ENCODE measurements around the gene ACTL10.

Gene ACTL10

DNA sequence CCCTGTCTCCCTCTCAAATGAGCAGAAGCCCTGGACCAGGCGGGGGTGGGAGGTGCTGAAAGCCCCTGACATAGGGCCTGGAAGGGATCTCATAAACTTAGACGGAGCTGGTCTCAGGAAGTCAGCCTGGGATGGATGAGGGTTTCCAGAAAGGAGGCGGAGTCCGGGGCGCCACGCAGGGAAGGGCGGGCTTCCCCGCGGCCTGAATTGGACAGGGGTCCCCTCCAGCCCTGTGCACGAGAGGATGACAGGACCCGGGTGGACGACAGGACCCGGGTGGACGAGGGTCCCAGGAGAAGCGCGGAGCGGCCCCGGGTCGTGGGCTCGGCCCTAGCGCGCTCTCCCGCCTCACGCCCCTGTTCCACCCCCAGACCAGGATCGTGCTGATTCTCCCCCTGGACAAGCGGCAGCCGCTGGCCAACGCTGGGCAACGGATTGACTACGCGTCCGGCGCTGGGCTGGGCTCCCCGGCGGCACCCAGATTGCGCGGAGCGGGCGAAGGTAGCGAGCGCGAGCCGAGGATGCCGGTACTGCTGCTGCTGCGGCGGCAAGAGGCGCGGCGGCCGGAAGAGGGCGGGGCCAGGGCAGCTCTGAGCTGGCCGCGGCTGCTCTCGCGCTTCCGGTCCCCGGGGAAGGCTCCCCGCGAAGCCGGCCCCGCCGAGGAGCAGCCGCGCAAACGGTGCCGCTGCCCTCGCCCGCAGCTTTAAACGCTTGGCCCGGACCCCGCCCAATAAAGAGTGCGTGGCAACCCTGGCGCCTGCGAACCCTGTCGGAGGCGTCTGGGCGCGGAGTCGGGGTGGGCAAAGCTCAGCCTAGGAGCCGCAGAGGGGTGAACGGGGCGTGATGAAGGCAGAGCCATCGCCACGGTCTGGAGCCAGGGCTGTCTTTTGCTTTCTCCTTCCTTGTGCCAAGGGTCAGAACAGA, 3.3 kb upstream of the ACTL10 start:
- peak; percentile 64 to 66 for DNase-seq (ENCODE audit: low read depth in 2 of 2)

DNA sequence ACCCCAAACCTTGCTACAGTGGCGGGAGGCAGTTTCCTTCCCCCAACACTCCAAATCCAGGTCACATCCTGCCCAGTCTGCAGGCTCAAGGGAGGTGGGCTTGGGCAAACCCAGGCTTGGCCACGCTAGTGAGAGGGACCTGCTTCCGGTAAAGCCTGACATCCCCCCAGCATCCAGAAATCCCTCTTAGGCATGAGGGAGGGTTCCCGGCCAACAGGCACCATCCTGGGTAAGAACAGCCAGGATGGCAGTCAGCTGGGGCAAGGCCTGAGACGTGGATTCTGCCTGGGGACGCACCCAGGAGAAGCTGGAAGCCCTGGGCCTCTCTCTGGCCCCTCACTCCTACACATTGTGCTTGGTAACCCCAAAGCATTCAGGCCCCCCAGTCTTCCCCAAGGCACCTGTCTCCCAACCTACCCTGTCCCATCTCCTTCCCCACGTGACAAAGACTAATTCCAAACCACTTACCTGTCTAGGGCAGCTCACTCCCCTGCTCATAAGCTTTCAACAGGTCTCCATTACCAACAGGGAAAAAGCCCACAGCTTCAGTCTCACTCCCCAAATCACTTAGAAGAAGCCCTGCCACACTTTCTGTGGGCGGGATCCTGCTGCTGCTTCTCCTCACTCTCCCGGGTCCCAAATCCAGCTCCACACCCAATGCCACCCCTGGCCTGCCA, 2.5 kb upstream of the ACTL10 start:
- no peak for DNase-seq (ENCODE audit: low read depth in 2 of 2)

DNA sequence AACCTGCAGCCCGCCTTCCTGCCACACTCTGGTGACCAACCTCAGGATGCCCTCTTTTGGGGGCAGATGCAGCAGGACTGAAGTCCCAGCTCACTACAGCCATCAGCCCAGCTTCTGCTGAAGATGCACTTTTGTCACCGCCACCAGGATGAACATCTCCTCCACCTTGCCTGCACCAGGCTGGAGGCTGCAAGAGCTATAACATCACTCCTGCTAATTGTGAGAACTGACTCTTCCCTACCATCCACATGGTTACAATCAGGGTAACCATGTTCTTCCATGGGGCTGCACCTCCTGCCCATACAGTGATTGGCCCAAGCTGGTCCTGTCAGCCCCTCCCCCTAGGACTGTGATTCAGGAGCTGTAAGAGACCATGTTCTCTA, 2.0 kb upstream of the ACTL10 start:
- DNase-seq (ENCODE audit: low read depth in 2 of 2): no peak

DNA sequence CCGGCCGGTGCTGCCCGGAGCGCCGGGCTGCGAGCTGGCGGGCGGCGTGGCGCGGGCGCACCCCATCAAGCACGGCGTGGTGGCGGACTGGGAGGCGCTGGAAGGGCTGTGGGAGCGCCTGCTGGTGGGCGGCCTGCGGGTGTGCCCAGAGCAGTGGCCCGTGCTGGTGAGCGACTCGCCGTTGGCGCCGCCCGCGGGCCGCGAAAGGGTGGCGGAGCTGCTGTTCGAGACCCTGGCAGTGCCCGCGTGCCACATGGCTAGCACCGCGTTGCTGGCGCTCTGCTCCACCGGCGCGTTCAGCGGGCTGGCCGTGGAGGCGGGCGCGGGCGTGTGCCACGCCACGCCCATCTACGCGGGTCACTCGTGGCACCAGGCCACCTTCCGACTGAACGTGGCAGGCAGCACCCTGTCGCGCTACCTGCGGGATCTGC, 517 bp downstream of the ACTL10 start:
- DNase-seq (ENCODE audit: low read depth in 2 of 2): no peak

DNA sequence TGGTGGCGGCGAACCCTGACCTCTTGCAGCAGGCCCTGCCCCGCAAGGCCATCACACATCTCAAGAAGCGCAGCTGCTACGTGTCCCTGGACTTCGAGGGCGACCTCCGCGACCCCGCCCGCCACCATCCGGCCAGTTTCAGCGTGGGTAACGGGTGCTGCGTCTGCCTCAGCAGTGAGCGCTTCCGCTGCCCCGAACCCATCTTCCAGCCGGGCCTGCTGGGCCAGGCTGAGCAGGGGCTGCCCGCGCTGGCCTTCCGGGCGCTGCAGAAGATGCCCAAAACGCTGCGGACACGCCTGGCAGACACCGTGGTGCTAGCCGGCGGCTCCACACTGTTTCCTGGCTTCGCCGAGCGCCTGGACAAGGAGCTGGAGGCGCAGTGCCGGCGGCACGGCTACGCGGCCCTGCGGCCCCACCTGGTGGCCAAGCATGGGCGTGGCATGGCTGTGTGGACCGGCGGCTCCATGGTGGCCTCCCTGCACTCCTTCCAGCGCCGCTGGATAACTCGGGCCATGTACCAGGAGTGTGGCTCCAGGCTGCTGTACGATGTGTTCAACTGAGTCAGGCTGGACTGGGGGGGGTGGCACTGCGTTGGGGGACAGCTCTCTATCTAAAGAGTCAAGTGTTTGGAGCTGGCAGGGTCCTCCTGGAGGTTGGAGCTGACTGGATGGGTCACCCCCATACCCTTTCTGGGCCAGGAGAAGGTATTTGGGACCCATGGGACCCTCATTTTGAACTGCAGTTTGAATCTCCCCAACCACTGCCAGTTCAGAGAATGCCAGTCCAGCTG, 1.1 kb downstream of the ACTL10 start:
- peak; percentile 52 to 55 for DNase-seq (ENCODE audit: low read depth in 2 of 2)

DNA sequence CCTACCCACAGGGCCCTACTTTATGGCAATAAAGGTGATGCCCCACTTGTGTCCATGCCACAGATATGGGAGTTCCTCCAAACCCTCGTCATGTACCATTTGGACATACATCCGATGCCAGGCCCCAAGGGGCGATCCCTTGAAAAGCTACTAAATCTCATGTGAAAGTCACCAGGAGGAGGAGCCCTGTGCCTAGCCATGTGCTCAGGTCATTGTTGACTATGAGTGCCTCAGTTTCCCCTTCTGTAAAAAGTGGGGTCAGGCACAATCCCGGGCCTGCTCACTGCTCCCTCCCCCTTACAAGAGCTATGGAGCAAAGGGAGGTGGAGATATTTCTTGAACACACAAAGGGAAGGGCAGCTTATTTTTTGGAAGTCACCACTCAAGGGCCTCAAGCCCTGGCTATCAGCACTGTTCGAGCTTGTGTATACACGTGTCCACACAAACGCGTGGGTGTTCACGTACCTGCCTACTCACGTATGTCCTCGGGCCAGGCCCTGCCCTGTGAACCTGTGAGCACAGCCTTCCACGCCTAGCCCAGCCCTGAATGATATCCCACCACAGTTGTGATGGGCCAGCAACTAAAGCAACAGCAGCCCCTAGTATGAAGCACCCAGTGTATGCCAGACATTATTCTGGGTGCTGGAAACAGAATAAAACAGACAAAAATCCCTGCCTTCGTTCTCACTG, 1.9 kb downstream of the ACTL10 start:
- no peak for DNase-seq (ENCODE audit: low read depth in 2 of 2)

- DNase-seq (ENCODE audit: low read depth in 2 of 2): no peak
Measured at GRCh38 chr20:33669224-33669623, 2.5 kb downstream of the ACTL10 start.

GRCh38 chr20:33669873-33670640, 3.3 kb downstream of the ACTL10 start:
- no peak for DNase-seq (ENCODE audit: low read depth in 2 of 2)

DNA sequence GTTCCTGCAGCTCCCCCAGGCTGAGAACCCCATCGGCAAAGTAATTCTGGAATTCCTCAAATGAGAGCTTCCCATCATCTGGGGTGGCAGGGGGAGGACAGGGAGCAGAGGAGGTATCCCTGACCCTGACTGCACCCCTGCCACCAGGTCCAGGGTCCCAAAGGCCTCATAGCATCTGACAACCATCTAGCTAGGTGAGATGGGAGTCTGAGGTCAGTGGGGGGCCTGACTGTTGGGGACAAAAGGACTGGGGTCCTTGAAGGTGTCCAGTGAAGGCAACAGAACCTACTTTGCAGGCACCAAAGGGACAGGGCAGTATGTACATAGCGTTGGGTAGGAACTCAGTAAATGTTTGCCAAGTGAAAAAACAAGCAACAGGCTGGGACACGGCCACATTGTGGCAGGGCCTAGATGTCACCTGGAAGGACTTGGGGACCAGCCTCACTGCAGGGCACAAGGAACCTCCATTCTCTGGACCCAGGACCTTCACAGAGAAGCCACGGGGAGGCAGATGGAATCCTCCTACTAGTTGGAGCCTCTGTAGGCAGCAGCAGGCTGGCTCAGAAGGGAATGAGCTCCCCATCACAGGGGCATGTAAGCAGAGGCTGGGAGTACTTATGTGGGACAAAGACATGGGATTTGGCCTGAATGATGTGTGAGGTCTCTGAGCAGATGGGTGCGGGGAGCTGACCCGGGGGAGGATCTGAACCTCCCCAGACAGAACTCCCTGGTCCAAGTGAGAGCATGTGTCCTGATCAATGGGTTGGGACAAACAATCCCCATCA, 4.2 kb downstream of the ACTL10 start:
- no peak for DNase-seq (ENCODE audit: low read depth in 2 of 2)

GRCh38 chr20:33671573-33672288, 5.0 kb downstream of the ACTL10 start:
- no peak for DNase-seq (ENCODE audit: low read depth in 2 of 2)

- no peak for DNase-seq (ENCODE audit: low read depth in 2 of 2)
Measured at GRCh38 chr20:33672426-33673113, 5.8 kb downstream of the ACTL10 start.

DNA sequence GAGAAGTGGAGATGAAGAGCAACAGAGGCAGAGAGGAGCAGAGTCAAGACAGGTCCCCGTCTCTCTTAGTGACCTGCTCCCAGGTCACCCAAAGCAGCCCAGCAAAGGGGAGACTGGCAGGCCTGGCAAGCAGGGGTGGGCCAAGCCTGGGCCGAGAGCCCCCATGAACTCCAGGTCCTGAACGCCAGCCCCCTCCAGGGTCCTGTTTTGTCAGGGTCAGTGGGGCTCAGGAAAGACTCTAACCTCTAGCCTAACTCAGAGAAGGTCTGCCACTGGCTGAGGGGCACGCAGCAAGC, 6.3 kb downstream of the ACTL10 start:
- no peak for DNase-seq (ENCODE audit: low read depth in 2 of 2)

DNA sequence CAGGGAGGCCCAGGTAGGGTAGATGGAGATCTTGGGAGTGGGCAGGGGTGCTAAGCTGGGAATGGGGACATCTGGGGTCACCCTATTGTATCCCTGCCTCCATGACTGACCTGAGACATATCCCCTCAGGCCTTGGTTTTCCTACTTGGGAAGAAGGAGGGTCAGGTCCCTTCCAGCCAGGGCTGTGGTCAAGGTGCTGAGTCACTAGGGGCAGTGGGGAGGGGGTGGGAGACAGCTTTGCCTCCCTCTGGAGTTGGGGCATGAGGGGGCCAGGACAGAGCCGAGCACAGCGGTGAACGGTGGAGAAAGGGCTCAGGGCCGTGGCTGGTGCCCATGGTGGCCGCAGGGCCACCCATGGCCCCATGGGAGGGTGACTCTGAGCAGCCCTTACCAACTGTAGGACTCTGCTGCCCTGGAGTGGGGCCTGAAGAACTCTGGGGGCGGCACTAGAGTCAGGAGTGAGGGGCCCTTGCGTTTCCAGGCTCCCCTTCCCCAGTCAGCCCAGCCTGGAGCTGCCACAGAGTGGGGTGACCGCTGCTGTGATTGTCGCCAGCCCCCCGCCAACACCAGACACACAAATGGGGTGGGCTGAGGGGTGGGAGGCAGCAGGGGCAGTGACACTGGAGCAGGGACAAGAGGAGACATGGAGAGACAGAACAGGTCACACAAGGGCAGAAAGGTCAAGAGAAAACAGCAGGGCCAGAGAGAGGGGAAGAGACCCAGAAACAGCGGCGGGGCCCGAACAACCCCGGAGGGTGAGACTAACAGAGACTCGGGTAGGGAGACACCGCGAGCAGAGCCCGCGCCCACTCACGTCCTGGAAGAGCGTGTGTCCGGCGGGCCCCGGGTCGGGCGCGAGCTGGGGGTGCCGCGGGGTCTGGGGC, 6.9 kb downstream of the ACTL10 start:
- no peak for DNase-seq (ENCODE audit: low read depth in 2 of 2)

GRCh38 chr20:33674294-33675135, 7.8 kb downstream of the ACTL10 start, which contains the start of gene NECAB3:
NECAB3 (minus strand) TSS chr20:33674428; CDS start chr20:33674352, 76 bp downstream.
- DNase-seq (ENCODE audit: low read depth in 2 of 2): peak in 1 of 2 donors; percentile 14

GRCh38 chr20:33675136-33675959, 8.6 kb downstream of the ACTL10 start:
- DNase-seq (ENCODE audit: low read depth in 2 of 2): no peak

DNA sequence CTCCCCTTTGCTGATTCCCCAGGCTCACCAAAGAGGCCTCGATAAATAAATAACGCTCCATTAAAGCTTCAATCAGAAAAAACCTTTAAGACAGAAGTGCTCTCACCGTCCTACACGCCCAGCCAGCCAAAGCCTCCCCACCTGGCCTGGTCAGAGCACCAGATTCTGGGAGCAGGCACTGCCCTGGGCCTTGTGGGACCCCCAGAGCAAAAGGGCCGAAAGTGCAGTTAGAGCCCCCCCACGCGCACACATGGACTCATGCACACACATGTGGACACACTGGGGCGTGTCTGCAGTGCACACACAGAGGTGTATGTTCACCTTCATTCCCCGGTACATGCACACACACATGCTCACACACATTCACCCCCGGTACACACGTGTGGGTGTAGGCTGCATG, 9.4 kb downstream of the ACTL10 start:
- no peak for DNase-seq (ENCODE audit: low read depth in 2 of 2)
